HG03060 (cell line): ENCODE results near the gene TRIM72.
"Not testable (repeated sequence)": the region's sequence is repeated elsewhere in the genome, so short reads cannot be mapped to it uniquely, and the experiment has no call there.

ENCODE experiments used
- ATAC-seq: cut with Tn5 transposase; IDR thresholded peaks from one replicate; pipeline ENCODE4 v1.9.1; 2021; ENCODE audit warnings: low read depth, moderate number of reproducible peaks; ENCODE audit not compliant: unreplicated experiment

TRIM72 gene

GRCh38 chr16:31214708-31215286 lies 878 bp downstream of the TRIM72 start:
- no peak for ATAC-seq

GRCh38 chr16:31215287-31216162 lies 1.6 kb downstream of the TRIM72 start:
- no peak for ATAC-seq

DNA sequence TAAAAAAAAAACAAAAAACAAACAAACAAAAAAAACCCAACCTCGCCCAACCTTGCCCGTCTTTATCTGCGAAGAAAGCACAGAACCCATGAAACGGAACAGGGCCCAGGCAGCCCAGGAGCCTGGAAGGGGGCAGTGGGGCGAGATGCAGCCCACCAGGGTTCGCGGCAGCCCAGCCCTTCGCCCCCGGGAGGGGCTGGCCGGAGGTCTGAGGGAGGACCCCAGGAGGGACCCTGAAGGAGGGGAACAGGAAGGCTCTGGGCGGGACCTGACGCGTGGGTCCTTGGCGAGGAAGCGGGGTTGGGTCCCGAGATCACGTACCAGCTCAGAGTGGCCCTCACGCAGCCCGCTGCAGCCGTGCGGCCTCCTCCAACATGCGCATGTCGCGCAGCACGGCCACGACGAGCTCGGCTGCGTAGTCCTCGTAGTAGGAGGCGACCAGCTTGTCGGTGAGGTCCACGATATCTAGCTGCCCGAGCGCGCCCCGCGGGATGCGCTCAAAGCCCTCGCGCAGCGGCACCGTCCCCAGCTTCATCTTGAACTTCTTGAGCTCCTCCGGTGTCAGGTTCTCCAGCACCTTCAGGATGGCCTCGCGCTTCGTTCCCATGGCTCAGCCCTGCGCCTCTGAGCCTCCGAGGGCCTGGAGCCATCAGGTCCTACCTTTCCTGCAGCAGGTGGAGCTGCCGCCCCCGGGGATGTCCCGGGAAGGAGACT lies 2.7 kb downstream of the TRIM72 start, which contains the start of gene PYDC1:
TSS of gene PYDC1 (minus strand) at position 714 of the 714 bp plus-strand sequence. CDS start at position 607, 107 bp downstream.
- ATAC-seq: no peak

DNA sequence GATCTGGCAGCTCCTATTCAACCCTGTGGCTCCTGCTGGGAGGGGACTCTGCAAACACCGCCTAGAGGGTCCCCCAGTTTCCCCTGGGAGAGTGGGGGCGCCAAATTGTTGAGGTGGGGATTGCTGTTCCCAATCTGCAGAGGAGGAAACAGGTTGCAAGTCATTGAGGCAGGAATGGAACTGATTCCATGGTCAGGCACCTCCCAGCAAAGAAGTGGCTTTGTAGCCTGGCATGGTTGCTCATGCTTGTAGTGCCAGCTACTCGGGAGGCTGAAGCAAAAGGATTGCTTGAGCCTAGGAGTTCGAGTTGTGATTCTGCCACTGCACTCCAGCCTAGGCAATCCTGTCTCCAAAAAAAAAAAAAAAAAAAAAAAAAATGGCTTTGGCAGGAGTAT lies 3.2 kb downstream of the TRIM72 start:
- no peak for ATAC-seq

- no peak for ATAC-seq
Measured at GRCh38 chr16:31219154-31219741, 5.3 kb downstream of the TRIM72 start.

DNA sequence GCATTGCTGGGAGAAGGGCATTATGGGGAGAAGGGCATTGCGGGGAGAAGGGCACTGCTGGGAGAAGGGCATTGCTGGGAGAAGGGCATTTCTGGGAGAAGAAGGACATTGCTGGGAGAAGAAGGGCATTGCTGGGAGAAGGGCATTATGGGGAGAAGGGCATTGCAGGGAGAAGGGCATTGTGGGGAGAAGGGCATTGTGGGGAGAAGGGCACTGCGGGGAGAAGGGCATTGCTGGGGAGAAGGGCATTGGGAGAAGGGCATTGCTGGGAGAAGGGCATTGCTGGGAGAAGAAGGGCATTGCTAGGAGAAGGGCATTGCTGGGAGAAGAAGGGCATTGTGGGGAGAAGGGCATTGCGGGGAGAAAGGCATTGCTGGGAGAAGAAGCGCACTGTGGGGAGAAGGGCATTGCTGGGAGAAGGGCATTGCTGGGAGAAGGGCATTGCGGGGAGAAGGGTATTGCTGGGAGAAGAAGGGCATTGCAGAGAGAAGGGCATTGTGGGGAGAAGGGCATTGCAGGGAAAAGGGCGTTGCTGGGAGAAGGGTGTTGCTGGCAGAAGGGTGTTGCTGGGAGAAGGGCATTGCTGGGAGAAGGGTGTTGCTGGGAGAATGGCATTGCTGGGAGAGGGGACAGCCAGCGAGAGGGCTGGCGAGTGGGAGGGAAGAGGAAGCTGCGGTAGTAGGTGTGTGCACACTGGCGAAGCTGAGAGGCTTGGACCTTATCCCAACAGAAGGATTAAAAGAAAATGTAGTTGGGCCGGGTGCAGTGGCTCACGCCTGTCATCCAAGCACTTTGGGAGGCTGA lies 7.6 kb downstream of the TRIM72 start:
- ATAC-seq: no peak

DNA sequence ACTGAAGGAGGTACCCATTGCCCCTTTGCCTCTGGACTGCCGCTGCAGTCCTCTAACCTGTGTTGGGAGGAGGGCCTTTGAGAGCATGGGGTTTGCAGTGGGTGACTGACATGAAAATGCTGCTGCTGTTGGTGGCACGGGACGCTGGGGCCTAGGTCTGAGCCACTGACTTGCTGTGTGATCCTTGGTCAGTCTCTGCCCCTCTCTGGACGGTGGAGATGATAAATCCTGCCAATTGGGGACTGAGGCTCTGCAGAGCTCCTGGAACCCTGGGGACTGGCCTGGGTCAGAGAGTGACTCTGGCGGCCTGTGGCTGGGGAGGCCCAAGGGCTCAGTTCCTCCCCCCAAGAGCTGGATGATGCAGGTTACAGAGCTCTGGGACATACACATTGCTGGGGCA lies 9.1 kb downstream of the TRIM72 start:
- no peak for ATAC-seq

DNA sequence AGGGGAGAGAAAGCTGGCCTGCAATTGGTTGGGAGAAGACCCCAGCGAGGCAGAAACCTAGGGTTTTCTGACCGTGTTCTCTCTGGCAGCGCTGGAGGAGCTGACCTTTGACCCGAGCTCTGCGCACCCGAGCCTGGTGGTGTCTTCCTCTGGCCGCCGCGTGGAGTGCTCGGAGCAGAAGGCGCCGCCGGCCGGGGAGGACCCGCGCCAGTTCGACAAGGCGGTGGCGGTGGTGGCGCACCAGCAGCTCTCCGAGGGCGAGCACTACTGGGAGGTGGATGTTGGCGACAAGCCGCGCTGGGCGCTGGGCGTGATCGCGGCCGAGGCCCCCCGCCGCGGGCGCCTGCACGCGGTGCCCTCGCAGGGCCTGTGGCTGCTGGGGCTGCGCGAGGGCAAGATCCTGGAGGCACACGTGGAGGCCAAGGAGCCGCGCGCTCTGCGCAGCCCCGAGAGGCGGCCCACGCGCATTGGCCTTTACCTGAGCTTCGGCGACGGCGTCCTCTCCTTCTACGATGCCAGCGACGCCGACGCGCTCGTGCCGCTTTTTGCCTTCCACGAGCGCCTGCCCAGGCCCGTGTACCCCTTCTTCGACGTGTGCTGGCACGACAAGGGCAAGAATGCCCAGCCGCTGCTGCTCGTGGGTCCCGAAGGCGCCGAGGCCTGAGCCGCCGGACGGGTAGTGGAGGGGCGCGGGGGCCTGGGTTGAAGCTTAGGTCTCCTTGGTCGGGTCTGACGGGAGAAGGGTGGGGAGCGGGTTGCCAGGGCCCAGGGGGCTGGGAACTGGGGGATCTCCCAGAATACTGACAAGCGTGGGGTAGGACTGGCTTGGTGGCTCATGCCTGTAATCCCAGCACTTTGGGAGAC lies 10.4 kb downstream of the TRIM72 start:
- no peak for ATAC-seq

DNA sequence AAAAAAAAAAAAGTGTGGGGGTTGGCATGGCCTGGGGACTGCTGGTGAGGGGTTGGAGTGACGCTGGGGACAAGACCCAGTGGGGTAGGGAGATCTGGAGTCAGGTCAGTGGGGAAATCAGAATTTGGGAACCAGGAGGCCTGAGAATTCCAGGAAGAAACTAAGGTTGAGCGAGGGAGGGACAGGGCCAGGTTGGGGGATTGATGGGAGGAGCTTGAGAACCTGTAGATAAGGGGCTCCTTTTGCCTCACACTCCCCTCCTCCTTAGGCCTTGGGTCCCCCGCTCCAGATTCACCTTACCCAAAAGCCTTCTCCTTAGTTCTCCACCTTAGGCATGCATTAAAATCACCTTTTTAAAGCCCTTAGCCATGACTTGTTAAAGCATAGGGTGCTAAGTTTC lies 11.3 kb downstream of the TRIM72 start:
- ATAC-seq: no peak

- no peak for ATAC-seq
Measured at GRCh38 chr16:31228206-31228605, 14.3 kb downstream of the TRIM72 start.

GRCh38 chr16:31229501-31229900 lies 15.6 kb downstream of the TRIM72 start:
- no peak for ATAC-seq

DNA sequence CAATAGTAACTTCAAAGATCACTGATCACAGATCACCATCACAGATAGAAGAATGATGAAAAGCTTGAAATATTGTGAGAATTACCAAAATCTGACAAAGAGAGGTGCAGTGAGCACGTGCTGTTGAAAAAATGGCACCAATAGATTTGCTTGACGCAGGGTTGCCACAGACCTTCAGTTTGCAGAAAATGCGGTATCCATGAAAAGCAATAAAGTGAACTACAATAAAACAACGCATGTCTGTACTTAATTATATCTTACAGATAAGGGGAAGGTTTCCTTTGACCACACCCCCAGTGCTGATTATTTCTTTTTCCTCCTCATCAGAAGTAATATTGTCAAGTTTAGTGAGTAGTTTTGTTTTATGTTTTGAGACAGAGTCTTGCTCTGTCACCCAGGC lies 24.1 kb downstream of the TRIM72 start:
- ATAC-seq: no peak

DNA sequence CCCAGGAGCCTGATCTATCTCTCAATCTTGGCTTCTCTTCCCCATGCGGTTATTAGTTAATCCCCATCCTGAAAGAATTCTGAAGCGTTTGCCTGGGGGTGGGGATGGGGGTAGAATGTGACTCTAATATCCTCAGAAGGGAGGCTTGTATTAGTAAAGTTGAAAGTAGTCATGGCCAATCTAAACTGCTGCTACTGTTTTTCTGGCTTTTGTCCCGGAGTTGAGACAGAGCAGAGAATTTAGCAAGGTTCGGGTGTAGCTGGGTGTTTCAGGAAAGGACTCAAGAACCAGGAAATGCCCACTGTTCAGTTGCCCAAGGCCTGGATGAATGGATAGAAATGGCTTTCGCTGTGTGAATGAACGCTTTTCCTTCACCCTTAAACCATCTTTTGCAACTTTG lies 28.3 kb downstream of the TRIM72 start:
- ATAC-seq: no peak

DNA sequence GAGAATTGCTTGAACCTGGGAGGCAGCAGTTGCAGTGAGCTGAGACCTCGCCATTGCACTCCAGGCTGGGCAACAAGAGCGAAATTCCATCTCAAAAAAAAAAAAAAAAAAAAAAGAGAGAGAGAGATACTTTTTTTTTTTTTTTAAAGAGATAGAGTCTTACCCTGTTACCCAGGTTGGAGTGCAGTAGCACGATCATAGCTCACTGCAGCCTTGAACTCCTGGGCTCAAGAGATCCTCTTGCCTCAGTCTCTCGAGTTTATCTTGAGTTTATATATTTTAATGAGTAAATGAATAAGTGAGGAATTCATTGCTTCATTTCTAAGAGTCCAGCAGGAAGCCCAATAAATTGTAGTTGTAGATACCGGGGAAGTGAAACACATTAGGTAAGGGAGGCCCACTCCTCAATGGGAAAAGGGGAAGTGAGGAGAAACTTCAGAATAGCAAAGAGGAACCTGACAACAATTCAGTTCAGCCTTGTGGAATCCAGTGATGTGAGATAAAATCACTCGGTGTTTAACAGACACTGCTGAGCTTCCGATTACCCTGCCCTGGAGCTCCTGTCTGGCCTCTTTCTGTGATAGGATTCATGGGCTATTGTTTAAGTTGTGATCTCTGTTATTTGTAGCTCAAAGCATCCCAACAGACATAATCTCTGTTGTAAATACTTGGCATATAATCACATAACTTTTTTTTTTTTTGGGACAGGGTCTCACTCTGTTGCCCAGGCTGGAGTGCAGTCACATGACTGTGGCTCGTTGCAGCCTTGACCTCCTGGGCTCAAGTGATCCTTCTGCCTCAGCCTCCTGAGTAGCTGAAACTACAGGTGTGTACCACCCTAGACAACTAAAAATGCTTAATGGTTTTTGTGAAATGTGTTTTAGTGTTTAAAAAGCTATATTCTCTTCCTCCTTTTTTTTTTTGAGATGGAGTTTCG lies 30.1 kb downstream of the TRIM72 start:
- no peak for ATAC-seq

DNA sequence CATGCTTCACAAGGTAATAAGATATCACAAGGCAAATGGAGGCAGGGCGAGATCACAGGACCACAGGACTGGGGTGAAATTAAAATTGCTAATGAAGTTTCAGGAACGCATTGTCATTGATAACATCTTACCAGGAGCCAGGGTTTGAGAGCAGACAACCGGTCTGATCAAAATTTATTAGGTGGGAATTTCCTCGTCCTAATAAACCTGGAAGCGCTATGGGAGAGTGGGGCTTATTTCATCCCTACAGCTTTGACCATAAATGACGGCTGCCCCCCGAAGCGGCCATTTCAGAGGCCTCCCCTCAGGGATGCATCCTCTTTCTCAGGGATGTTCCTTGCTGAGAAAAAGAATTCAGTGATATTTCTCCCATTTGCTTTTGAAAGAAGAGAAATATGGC lies 31.7 kb downstream of the TRIM72 start:
- not testable (repeated sequence) for ATAC-seq

DNA sequence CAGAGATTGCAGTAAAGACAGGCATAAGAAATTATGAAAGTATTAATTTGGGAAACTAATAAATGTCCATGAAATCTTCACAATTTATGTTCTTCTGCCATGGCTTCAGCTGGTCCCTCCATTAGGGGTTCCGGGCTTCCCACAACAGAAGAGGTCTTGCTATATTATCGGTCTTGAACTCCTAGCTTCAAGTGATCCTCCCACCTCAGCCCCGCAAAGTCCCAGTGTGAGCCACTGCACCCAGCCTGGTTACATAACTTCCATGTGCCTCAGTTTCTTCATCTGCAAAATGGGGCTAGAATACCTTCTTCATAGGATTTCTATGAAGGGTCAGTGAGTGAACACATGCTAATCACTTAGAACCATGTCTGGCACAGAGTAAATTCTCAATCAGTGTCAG lies 32.4 kb downstream of the TRIM72 start:
- ATAC-seq: no peak

DNA sequence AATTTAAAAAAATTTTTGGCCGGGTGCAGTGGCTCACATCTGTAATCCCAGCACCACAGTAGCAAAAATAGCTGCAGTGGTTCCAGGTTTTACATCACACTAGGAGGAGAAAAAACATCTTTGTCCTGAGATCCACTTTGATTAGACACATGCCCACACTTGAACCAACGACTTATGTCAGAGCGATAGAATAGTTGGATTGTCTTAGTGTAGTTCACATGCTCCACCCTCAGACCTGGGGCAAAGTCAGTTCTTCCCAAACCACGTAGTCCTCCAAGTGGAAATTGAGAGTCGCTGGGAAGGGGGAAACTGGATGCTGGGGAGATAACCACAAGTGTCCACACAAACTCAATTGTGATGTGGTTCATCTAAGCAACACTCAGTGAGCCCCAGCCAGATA lies 34.4 kb downstream of the TRIM72 start:
- no peak for ATAC-seq

GRCh38 chr16:31250782-31251384 lies 37.0 kb downstream of the TRIM72 start:
- no peak for ATAC-seq
